ENCODE data around the gene LPCAT1.

LPCAT1 gene

DNA sequence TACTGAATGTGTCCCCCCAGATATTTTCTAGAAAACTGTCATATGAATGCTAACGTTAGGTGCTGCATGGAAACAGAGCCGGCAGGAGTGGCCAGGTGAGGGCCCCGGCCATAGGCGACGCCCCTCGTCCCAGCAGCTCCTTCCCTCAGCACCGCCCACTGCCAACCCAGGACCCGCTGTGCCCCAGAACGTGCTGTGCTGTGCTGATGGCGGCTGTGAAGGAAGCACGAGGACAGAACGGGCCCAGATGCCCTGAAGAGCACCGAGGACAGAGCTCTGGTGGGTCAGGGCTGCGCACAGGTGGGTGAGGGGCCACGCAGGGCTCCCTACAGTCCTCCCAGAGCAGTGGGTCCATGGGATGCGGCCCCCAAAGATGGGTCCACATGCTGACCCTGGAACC is 30.3 kb downstream of the LPCAT1 start:
- no peak for DNase-seq

DNA sequence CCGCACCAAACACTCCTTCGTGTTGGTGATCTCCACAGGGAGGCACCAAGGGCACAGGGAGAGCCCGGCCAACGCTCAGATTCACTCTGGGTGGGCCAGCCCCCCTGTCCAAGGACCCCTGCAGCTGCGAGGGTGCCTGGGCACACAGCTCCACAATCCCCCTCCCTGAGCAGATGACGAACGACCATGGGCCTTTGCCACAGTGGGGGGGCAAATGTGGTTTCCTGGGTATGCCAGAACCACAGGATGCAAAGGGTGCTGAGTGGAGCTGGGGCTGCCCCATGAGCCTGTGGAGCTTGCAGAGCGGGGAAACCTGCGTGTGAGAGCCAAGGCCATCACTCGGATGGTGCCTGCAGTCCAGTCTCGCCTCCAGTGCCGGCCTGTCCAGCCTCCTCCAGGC is 31.0 kb downstream of the LPCAT1 start:
- DNase-seq, result no peak

DNA sequence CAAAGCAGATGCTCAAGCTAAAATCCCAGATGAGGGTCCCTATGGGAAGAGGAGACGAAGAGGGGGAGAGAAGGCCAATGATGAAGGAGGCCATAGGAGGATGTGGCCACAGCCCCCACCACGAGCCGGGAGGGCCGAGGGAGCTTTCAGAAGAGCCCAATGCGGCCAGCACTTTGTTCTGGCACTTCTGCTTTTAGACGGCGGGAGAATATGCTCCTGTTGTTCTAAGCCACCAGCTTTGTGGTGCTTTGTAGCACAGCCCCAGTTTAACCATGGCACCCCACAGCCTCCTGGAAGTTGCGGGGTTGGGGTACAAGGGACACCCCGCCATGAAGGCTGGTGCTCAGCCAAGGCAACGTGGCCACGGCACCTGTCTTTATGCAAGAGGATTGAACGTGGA is 33.4 kb downstream of the LPCAT1 start:
- DNase-seq, result no peak

DNA sequence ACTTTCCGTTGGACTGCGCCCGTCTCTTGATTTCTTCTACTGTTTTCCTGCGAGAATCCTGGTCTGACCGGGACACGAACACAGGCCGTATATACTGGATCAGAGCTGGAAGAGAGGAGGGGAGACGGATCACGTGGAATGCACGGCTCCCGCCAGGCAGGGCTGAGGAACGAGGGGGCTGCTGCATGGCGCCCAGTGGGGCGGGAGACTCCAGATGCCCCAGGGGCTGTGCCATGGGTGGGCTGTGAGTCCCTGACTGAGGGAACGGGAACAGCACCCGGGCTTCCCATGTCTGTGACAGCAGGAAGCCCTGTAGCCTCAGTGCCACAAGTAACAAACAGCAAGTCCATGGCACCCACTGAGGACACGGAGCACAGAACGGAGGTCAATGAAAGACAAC is 34.0 kb downstream of the LPCAT1 start:
- DNase-seq, result no peak

DNA sequence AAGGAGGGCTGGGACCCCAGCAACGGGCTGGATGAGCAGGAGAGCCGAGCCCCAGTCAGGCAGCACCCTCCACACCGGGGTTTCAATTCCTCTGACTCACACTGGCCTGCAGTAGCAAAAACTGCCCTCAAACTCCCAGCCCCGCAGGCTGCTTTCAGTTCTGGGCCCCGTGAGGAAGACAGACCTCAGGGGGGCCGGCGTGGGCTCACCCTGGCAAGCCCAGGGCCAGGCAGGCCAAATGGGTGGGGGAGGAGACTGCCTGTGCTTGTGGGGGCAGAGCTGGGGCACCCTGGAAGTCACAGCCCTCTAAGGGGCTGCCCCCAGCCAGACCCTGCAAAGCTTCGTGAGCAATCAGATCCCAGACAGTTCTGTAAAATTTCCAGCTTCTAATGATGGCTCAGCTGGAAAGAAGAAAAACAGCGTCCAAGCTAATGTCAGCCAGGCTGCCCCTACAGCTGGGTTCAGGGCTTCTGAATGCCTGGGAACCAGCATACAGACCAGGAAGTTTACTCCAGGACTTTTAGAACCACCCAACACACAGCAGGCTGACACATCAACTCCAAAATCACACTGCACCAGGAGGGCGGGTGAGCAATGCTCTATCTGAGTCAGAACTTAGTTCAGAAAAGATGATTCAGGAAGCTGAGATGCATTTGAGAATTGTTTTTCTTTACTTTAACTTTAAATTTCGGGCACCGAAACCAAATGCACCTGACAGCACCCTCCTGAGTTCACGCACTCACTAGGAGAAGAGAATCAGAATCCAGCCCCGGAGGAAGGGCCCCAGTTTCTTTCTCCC is 34.7 kb downstream of the LPCAT1 start:
- DNase-seq, result no peak

DNA sequence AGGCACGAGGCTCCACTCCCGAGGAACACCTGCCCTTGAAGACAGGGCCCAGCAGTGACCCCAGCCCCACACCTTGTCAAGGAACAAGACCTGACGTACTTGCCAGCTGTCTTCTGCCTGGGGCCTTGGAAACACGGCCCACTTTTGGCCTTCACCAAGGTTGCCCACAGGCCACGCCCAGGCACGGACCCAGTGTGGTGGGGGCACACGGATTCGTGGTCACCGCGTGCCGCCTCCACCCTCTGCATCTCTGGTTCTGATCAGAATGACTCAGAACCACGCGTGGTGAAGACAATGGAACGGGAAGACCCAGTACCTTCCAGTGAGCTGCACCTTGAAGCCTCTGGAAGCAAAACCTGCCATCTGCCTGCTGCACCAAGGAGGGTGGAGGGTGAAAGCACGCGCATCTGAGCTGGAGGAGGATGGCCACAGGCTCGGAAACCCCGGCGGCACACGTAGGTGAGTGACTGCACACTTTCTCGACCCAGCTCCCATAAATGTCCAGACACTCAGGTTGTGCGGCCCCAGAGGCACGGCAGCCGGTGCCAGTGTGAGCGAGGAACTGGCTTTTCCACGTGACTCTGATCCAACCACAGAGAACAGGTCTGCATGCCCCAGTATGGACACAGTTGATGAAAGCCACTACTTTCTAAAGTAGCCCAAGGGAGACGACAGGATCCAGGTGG is 36.5 kb downstream of the LPCAT1 start:
- DNase-seq, result no peak

DNA sequence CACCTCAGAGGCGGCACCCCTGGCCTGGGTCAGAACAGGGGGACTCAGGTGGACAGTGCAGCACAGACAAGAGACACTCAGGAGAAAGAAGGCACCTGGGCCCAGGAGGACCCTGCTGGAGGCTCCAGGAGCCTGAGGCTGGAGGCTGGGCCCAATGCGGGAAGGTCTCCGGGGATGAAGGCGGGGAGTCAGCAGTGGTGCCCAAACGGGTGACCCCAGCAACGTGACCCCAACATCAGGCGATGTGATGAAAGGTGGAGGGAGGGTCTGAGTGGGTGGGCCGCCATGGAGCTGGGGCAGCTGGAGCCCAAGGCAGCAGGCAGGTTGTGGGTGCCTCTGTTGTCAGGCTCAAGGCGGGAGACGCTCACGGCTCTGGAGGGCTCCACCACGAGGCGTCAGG is 37.5 kb downstream of the LPCAT1 start:
- no peak for DNase-seq

DNA sequence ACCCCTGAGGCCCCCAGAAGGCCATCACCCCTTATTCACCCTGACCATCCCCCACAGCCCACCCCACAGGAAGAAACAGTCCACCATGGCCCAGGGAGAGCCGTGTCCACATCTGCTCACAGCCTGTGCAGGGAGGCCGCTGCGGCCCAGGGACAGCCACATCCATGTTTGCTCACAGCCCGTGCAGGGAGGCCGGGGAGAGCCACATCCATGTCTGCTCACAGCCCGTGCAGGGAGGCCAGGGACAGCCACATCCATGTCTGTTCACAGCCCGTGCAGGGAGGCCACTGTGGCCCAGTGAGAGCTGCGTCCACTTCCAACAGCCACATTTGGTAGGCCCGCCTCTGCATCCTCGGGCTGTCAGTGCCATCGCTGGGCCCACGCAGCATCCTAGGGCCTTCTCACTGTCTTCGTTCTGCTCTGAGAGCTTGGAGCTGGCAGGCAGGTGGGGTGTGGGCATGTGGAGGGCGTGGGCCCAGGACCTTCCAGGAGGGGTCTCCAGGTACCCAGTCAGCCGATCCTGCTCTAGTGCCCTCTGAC is 38.1 kb downstream of the LPCAT1 start:
- no peak for DNase-seq

DNA sequence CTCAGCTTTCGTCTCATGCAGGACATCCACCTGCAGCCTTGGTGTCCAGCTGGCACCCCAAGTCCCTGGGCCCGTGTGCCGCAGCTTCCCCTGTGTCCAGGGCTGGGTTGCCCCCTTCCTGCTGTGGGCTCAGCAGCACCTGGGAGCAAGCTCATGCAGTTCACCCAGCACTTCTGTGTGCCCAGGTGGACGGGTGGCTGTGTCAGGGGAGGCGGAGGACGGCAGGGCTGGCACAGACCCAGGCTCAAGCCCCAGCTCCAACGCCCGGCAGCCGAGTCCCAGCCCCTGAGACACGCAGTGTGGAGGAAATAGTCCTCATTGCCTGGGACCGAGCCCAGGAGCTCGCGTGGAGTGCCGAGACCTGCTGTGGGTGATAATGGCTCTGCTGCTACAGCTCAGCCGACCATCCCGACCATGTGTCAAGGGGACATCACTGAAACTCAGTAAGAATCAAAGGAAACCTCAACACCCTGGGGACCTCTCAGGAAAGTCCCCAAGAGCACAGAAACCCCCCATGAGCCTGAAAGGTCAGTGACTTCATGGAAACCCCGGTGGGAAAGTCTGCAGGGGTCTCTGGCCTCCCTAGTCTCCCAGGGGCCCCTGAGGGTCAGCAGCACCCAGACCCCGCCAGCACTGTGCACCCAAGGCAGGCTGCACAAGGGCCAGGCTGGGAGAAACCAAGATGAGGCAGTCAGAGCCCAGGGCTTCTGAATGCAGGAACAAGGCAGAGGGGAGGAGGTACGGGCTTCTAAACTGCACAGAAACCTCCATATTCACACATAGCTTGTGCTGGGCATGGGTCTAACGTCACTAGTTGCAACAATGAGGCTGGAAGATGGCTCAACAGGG is 38.8 kb downstream of the LPCAT1 start:
- DNase-seq, result no peak

DNA sequence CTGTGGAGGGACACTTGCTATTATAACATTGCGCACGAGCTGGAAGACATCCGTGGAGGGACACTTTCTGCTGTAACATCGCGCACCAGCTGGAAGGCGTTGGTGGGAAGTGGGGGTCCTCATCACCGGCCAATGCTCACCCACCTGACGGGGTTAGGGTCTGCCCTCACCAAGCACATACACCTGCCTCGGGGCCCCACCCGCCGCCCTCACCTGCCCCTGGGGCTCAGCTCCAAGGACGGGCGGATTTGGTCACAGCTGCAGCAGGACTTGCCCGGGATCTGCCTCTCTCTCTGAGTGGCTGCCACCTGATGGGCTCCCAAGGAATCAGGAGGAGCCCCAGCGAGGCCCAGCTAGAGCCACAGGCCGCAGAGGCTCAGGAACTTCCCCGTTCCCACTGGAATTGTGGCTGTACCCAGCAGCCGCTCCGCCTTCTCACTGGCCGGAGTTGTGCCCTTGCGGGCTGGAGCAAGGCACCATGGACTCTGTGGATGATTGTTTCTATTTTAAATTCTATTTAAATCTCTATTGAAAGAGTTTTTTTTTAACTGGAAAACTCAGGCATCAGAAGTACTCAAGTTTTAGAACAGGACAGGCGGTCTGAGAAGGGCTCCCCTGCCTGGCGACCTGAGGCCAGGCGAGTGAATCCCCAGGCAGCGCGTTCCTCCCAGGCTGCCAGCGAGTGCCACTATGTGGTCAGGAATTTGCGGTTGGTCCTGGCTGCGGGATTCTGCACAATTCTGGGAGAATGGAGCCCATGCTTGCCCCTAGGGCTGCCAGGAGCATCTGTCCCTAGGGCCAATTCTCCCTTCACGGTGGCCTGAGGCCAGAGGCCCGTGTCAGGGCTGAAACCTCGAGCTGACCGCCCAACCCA is 39.7 kb downstream of the LPCAT1 start:
- DNase-seq, result no peak

DNA sequence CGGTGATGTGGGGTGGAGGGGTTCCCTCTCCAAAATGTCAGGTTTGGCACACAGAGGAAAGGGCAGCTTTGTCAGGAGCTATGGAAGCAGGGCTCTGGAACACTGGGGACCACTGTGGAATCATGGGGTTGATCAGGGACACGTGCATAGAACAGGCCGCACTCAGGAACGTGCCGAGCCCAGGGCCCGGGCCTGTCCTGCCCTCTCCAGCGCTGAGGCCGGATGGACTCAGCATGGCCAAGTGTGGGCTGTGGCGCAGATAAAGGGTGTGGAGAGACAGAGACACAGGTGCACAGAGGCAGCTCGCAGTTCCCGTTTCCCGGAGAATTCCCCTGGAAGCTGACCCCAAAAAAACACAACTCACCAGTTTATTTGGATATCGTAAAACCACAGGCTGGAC is 40.7 kb downstream of the LPCAT1 start:
- DNase-seq, result no peak

DNA sequence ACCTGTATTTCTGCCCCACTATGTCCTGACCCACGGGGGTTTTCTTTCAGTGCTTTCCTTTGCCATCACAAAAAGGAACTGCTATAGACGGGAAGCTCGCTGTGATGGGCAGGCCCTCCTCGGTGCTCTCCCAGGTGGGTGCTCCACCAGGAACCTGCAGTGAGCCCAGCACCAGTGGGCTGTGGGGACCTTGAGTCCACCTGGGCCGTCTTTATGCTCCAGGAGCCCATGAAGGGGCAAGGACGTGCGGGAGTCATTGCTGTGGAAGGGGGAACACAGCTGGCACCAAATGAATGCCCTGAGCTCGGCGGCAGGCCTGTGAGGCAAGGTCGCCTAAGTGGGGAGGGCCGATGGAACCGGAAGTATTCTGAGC is 41.8 kb downstream of the LPCAT1 start:
- DNase-seq, result no peak

DNA sequence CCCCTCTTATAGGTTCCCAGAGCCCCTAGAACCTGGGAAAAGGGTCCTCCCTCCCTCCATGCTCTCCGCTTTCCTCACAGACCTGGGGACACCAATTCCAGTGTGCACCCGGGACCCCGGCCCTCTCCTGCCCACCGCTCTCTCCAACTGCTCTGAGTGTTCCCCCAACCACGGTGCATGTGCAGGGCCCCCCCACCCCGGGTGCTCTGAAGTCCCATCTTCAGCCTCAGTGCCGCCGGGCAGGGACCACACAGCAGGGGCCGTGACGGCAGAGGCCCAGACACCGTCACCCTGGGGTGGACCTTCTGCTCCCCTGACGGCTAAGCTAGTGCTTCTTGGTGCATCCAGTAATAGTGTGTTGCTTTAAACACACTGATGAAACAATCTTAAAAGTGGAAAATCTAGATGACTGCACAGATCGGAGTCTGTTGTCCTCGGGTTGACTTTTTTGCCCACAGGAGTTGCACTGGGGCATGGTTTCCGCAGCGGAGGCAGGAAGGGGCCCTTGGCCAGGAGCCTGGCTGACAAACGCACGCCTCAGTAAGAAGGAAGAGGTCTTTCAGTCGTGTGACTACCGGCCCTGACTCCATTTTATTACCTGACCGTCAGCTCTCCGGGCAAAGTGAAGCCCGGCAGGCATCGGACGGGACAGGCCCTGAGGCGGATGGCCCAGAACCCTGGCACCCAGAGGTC is 42.3 kb downstream of the LPCAT1 start:
- no peak for DNase-seq

DNA sequence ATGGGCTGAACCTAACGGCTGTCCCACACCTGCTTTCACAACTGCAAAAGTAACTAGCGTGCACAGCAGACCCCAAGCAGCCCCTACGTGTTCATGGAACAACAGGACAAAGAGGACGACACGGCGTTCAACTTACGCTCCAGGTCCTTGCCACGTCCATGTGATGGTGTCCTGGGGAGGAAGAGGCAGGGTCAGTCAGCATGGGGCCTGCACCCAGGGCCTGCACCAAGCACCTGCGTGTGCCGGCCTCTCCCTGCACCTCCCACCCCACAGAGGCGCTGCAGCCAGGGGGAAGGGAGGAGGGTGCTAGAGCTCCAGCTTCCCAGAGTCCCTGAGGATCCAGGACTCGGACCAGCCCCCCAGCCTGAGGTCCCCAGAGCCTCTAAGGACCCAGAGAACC is 43.0 kb downstream of the LPCAT1 start:
- no peak for DNase-seq

DNA sequence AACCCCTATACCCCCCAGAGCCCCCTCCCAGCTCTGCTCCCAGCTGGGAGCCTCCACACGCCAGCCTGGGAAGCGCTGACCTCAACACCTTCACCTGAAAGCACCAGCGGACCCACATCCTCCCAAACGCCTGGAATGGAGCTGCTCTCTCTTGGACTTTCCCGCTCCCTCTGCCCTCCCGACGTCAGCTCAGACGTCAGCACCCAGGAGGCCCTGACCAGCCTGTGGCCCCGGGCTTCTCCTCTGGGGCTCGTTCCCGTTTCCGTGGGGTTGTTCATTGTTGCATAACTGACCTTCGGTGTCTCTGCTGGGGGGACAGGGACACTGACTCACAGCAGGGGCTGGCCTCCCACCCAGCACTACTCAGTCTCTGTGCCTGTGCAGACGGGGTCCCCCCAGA is 43.5 kb downstream of the LPCAT1 start:
- no peak for DNase-seq

DNA sequence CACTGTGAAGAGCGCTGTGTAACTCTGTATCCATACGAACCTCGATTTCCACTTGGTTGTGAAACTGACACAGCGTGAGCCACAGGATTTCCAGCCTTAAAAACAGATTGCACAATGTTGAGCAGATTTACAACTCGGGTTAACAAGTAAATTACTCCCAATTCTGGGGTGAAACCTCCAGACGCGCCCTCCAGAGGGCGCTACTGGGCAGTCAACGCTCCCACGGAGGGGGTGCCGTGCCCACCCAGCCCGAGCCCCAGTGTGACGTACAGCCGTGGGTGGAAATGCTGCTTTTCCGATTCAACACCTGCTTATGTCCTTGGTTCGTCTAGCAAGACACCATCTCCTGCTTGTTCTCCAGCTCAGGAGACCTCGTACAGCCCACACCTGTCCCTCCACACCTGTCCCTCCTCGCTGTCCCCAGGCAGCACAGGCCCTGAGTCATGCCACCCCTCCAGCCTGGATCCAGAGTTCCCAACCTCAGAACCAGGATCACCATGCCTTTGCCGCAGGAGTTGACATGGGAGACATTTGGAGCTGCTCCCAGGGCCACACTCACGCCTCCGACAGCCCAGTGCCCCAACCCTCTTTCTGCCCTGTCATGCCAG is 44.1 kb downstream of the LPCAT1 start:
- no peak for DNase-seq

DNA sequence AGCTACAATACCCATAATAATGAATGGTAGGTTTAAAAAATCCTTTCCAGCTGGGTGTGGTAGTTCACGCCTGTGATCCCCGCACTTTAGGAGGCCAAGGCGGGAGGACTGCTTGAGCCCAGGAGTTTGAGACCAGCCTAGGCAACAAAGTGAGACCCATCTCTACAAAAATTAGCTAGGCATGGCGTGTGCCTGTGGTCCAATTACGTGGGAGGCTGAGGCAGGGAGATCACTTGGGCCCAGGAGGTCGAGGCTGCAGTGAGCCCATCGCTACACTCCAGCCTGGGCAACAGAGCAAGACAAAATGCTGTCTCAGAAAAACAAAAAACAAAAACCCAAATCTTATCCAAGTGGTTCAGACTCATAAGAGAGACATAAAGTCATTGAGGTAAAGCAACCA is 44.7 kb downstream of the LPCAT1 start:
- no peak for DNase-seq

DNA sequence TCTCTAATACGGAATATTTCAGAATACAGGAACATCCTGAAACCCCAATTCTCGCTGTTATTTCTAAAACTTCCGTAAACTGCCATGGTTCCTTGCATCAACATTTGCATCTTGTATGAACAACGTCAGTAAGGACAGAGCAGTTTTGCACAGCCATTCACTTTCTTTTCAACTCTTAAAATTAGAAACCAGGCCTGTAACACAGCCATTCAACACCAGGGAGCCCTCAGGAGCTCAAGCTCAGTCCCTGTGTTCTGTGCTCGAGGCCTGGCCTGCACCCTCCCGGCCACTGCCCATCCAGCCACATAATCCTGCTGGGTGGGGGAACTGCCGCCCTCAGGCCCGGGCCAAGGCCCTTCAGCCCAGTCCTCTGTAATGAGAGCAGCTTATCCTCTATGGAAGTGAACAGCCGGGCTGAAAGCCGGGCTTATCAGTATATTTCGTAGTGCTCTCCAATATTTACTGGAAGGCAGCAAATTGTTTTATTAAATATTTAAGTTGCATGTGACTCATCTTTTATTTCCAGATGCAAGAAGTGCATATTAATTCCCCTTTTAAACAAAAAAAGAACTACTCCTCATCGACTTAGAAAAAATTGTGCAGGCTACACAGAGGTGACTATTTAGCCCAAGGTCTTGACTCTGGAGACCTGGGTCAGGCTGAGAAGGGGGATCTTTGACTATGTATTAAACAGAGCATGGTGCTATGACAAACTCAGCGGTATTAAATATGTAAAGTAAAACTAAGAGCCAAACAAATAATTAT is 45.3 kb downstream of the LPCAT1 start:
- no peak for DNase-seq

DNA sequence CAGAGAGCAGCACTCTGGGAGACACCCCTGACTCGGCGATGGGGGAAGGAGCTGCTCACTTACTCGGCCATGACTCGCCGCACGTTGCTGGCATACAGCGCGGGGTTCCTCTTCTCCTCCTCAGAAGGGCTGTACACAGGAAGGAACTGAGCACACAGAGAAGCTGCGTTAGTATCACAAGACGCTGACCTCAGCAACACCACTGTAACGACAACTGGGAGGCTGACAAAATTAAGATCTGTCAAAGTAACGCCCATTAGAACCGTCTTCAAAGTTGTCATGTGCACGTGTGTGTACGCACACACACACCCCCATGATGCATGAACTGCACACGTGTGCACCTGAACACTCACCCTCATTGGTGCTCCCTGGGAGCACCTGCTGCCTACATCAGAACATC is 46.4 kb downstream of the LPCAT1 start:
- no peak for DNase-seq

DNA sequence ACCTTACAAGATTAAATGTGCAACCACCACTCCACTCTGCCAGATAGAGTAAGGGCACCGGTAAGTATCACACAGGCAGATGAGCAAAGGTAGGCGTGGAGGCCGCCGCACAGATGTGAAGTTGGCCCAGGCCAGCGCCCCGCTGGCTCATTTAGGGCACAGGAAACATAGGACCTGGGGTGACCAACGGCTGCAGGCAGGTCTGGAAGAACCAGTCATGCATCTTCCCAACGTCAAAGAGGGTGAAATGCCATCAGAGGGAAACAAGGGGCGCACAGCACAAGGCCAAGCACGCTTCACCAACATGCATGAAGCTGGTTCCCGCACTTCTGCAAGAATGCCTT is 46.8 kb downstream of the LPCAT1 start:
- no peak for DNase-seq

Data from DMS 273 treated with DMSO at 0.1 percent for 48 hours (cell line).